HG03066 (cell line): ENCODE data around the gene HS3ST3B1.

Experiments
- ATAC-seq: cut with Tn5 transposase; IDR thresholded peaks from one replicate; pipeline ENCODE4 v1.9.1; 2021; ENCODE audit warnings: low read depth; ENCODE audit not compliant: unreplicated experiment

HS3ST3B1 gene

GRCh38 chr17:14320098-14320497 lies 19.2 kb downstream of the HS3ST3B1 start:
- ATAC-seq: no peak

- ATAC-seq: no peak
These were observed 20.0 kb downstream of the HS3ST3B1 start for GRCh38 chr17:14320734-14321475.

GRCh38 chr17:14321476-14321949 lies 20.6 kb downstream of the HS3ST3B1 start:
- ATAC-seq: no peak

GRCh38 chr17:14321980-14322776 lies 21.3 kb downstream of the HS3ST3B1 start:
- ATAC-seq: no peak

GRCh38 chr17:14323522-14323981 lies 22.7 kb downstream of the HS3ST3B1 start:
- ATAC-seq: no peak

- ATAC-seq: no peak
These were observed 24.8 kb downstream of the HS3ST3B1 start for GRCh38 chr17:14325618-14326167.

- ATAC-seq: no peak
These were observed 29.1 kb downstream of the HS3ST3B1 start for GRCh38 chr17:14329900-14330491.

GRCh38 chr17:14330492-14330962 lies 29.6 kb downstream of the HS3ST3B1 start:
- ATAC-seq: no peak

- ATAC-seq: no peak
These were observed 30.5 kb downstream of the HS3ST3B1 start for GRCh38 chr17:14331225-14331981.

- no peak for ATAC-seq
These were observed 31.1 kb downstream of the HS3ST3B1 start for GRCh38 chr17:14331982-14332298.

GRCh38 chr17:14332331-14332730 lies 31.4 kb downstream of the HS3ST3B1 start:
- no peak for ATAC-seq

- ATAC-seq: no peak
These were observed 32.6 kb downstream of the HS3ST3B1 start for GRCh38 chr17:14333506-14333905.

GRCh38 chr17:14334276-14334840 lies 33.5 kb downstream of the HS3ST3B1 start:
- ATAC-seq: no peak

GRCh38 chr17:14334919-14335318 lies 34.0 kb downstream of the HS3ST3B1 start:
- ATAC-seq: no peak

GRCh38 chr17:14336418-14336817 lies 35.5 kb downstream of the HS3ST3B1 start:
- no peak for ATAC-seq

- no peak for ATAC-seq
These were observed 36.8 kb downstream of the HS3ST3B1 start for GRCh38 chr17:14337596-14338079.

GRCh38 chr17:14340857-14341754 lies 40.2 kb downstream of the HS3ST3B1 start:
- no peak for ATAC-seq

- no peak for ATAC-seq
These were observed 41.0 kb downstream of the HS3ST3B1 start for GRCh38 chr17:14341866-14342265.

GRCh38 chr17:14346801-14347200 lies 45.9 kb downstream of the HS3ST3B1 start:
- no peak for ATAC-seq
